Adrenal gland (tissue), 12 donors: ENCODE results near the gene SLC39A7. TPM values are rescaled to one million over a fixed set of nuclear protein-coding genes. Genes with fewer than 3 reads are reported as not detected.

Source experiments
- DNase-seq, 7 donors: peaks; one replicate each; pipeline ENCODE4 v3.0.0-alpha.2; 2019 to 2020
- H3K27ac ChIP-seq, 5 donors: fragments of 200-600 bp; sonication (generic) in 4 of 5; 1 replicate in 3 of 5; 2 replicates in 2 of 5; pipeline versions ENCODE4 v1.5.1 to v1.8.0; 2016 to 2020; ENCODE audit warnings: mild to moderate bottlenecking in 1 of 5
- H3K27me3 ChIP-seq: fragments of 200-600 bp; 2 replicates; pipeline ENCODE4 v1.8.0; 2021
- H3K36me3 ChIP-seq, 2 donors: fragments of 200-600 bp; replicated peaks in 1 of 2; 1 replicate in 1 of 2; 2 replicates in 1 of 2; pipeline versions ENCODE4 v1.5.1 to v1.8.0; 2018 to 2022
- H3K4me1 ChIP-seq, 2 donors: fragments of 200-600 bp; replicated peaks in 1 of 2; 1 replicate in 1 of 2; 2 replicates in 1 of 2; pipeline versions ENCODE4 v1.5.1 to v1.8.0; 2018 to 2021
- H3K4me3 ChIP-seq, 4 donors: fragments of 200-600 bp; sonication (generic) in 3 of 4; one replicate each; pipeline ENCODE4 v1.5.1; 2016 to 2018
- H3K9me3 ChIP-seq, 3 donors: fragments of 200-600 bp; sonication (generic) in 1 of 3; replicated peaks in 1 of 3; 1 replicate in 2 of 3; 2 replicates in 1 of 3; pipeline versions ENCODE4 v1.5.1 to v1.8.0; 2016 to 2021
- CTCF ChIP-seq, 6 experiments: fragments of 450-650 bp in 4 of 6; fragments of 200-600 bp in 2 of 6; sonication (generic) in 1 of 6; IDR thresholded peaks; 1 replicate in 5 of 6; 2 replicates in 1 of 6; pipeline versions ENCODE4 v1.5.1 to v1.8.0; 2016 to 2021; ENCODE audit warnings: antibody characterized with exemption in 6 of 6, mild to moderate bottlenecking in 2 of 6, moderate library complexity in 1 of 6
- POLR2A ChIP-seq, 2 donors: fragments of 450-650 bp; IDR thresholded peaks; one replicate each; pipeline ENCODE4 v1.6.1; 2017; ENCODE audit warnings: antibody characterized with exemption in 2 of 2, mild to moderate bottlenecking in 2 of 2, moderate library complexity in 1 of 2
- WGBS, 4 donors: extraction: QIAGEN DNeasy Blood & Tissue Kit in 2 of 4; methylation state at CpG; one replicate each; pipeline versions ENCODE4 v1.1.5 to v1.1.7; 2013 to 2017; 5-methylcytosine and 5-hydroxymethylcytosine counted together
- intact Hi-C, 2 donors: fragments of 100-400 bp; cut with DNase I; formaldehyde crosslinking; loops; one replicate each; pipeline versions ENCODE4 v1.14.1 to v1.15.0; 2022 to 2023
- polyA plus RNA-seq, 3 donors: library from polyadenylated mRNA; stranded (reverse); fragments of 200-250 nt in 2 of 3; fragments of 350-450 nt in 1 of 3; fragmentation: Illumina TruSeq in 1 of 3; extraction: RNeasy Lipid Tissue Mini Kit (QIAGEN cat#74804) in 1 of 3; gene quantifications; one replicate each; pipeline ENCODE4 v1.2.3, GENCODE V29; 2013 to 2014
- total RNA-seq, 9 donors: library from RNA; depleted of rRNA in 4 of 9; stranded (reverse); fragments of >200 nt in 4 of 9; fragments of 120-200 nt in 1 of 9; fragmentation: NEBNext Ultra II Directional in 1 of 9; extraction: Animal tissue kit (Norgen Biotek cat#: 25700) in 1 of 9; gene quantifications; one replicate each; pipeline versions ENCODE4 v1.1.0 to v1.2.4, GENCODE V29; 2013 to 2023
- donor health status: healthy with polysubstance abuse.
- donor health status: Bipolar disorder and iron deficiency.
- donor health status: DM: yes; HTN: yes; CAD: no.
- donor health status: DM: no; HTN: no; CAD: no.
- donor health status: DM: no; HTN: no; CAD: no.
- donor health status: DM: yes; HTN: yes; CAD: no.

The SLC39A7 gene
- total and polyA plus RNA-seq, 12 donors, result 44.4 to 239 (median 111) TPM

GRCh38 chr6:33198853-33199436 is 1.7 kb upstream of the SLC39A7 start:
- no peak for DNase-seq
- intact Hi-C loops, result loop anchor here (5.0 kb wide), 1 partner anchor 37 kb away; no protein-coding TSS in a partner anchor
- Histone ChIP-seq H3K9me3 (no peaks in the 10 kb centered on the region), H3K36me3 (peaks cover 0 to 54% of the 10 kb centered on the region in 2 donors), H3K27ac (peak overlapping the region in 3 of 5 donors; percentile 92 to 98 (median 98)), H3K4me1 (peaks cover 26 to 47% of the 10 kb centered on the region in 2 donors), H3K4me3 (peak overlapping the region in 2 of 4 donors; percentile 86 to 96), H3K27me3 (no peaks in the 10 kb centered on the region)
- TF ChIP-seq CTCF (IDR thresholded peaks at IDR 0.05) (no peak), POLR2A (IDR thresholded peaks at IDR 0.05) (no peak)
- WGBS, 4 donors, result 25 to 36% (median 32%) methylated on average over 3 of the region's 3 CpGs

GRCh38 chr6:33199687-33200218 is 914 bp upstream of the SLC39A7 start:
- Histone ChIP-seq H3K36me3 (peaks cover 0 to 49% of the 10 kb centered on the region in 2 donors), H3K4me1 (peaks cover 30 to 53% of the 10 kb centered on the region in 2 donors)
- peak in 4 of 7 donors; percentile 79 to 88 (median 84) for DNase-seq

GRCh38 chr6:33201147-33201545 is 479 bp downstream of the SLC39A7 start:
- DNase-seq, result peak in 2 of 7 donors; percentile 30 to 43
- Histone ChIP-seq H3K36me3 (peaks cover 0 to 35% of the 10 kb centered on the region in 2 donors), H3K27me3 (no peaks in the 10 kb centered on the region), H3K27ac (peak overlapping the region; percentile 92 to 99 (median 98)), H3K4me3 (peak overlapping the region; percentile 85 to 96 (median 86)), H3K4me1 (peaks cover 35 to 58% of the 10 kb centered on the region in 2 donors), H3K9me3 (no peaks in the 10 kb centered on the region)
- no peak for TF ChIP-seq CTCF (IDR thresholded peaks at IDR 0.05)
- TF ChIP-seq POLR2A (IDR thresholded peaks at IDR 0.05), result no peak
- WGBS, 4 donors, result 0 to 2% (median 1%) methylated on average over 5 to 14 of the region's 14 CpGs
- intact Hi-C loops, result no loop called here

More at GRCh38 chr6:33199687-33200218, 914 bp upstream of the SLC39A7 start:
- TF ChIP-seq CTCF (IDR thresholded peaks at IDR 0.05) (no peak), POLR2A (IDR thresholded peaks at IDR 0.05) (no peak)
- Histone ChIP-seq H3K9me3 (no peaks in the 10 kb centered on the region), H3K4me3 (peak overlapping the region; percentile 69 to 96 (median 86)), H3K27me3 (no peaks in the 10 kb centered on the region), H3K27ac (peak overlapping the region; percentile 92 to 99 (median 98))
- intact Hi-C loops, result loop anchor here (5.0 kb wide), 1 partner anchor 37 kb away; no protein-coding TSS in a partner anchor
- 3 to 4% (median 3%) methylated on average over 10 to 26 of the region's 26 CpGs for WGBS, 4 donors

GRCh38 chr6:33201935-33202334 is 1.3 kb downstream of the SLC39A7 start:
- peak overlapping the region in 1 of 4 donors; percentile 86 for H3K4me3 ChIP-seq
- no peak for TF ChIP-seq CTCF (IDR thresholded peaks at IDR 0.05)
- TF ChIP-seq POLR2A (IDR thresholded peaks at IDR 0.05), result no peak
- no peak for DNase-seq
- H3K27ac ChIP-seq, result peak overlapping the region in 2 of 5 donors; percentile 98
- H3K4me1 ChIP-seq, result peaks cover 37 to 58% of the 10 kb centered on the region in 2 donors
- 73 to 81% (median 78%) methylated on average over 6 of the region's 6 CpGs for WGBS, 4 donors
- intact Hi-C loops, result no loop called here
- no peaks in the 10 kb centered on the region for H3K9me3 ChIP-seq
- no peaks in the 10 kb centered on the region for H3K27me3 ChIP-seq
- H3K36me3 ChIP-seq, result peaks cover 0 to 27% of the 10 kb centered on the region in 2 donors
